ENCODE measurements around the gene FAM234A.

FAM234A gene

DNA sequence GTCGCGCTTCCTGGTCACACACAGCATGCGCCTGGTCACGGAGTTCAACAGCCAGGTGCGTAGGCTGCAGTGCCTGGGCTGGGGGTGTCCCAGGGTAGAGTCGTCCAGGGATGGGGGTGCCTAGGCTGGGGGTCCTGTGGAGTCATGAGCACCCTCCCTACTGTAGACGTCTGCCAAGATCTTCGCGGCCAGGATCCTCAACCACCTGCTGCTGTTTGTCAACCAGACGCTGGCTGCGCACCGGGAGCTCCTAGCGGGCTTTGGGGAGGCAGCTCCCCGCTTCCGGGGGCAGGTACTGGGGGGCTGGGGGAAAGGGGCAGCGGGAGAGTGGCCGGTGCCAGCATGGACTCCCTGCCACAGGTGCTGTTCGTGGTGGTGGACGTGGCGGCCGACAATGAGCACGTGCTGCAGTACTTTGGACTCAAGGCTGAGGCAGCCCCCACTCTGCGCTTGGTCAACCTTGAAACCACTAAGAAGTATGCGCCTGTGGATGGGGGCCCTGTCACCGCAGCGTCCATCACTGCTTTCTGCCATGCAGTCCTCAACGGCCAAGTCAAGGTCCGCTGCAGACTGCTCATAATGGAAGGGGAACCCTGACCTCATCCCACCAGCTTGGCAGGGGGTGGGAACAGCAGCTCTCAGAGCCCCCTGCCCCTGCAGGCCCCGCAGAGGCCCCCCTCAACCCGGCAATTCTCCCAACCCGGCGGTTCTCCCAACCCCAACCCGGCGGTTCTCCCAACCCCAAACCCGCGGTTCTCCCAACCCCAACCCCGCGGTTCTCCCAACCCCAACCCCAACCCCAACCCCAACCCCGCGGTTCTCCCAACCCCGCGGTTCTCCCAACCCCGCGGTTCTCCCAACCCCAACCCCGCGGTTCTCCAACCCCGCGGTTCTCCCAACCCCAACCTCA, 50.8 kb downstream of the FAM234A start:
- no peak overlapping the region for H3K9ac ChIP-seq (ENCODE audit: low read depth in 1 of 2, low read length in 2 of 2)
- no peaks in the 10 kb centered on the region for H3K9me3 ChIP-seq (ENCODE audit: control insufficient read depth in 1 of 2, low read length in 2 of 2)
- peaks cover 5 to 6% of the 10 kb centered on the region in 2 donors for H3K27me3 ChIP-seq (ENCODE audit: control insufficient read depth in 1 of 2, insufficient read depth in 2 of 2, low read length in 2 of 2)
- H3K27ac ChIP-seq (ENCODE audit: low read depth, low read length): no peak overlapping the region
- peaks cover 0 to 21% of the 10 kb centered on the region in 2 donors for H3K36me3 ChIP-seq (ENCODE audit: control insufficient read depth in 1 of 2, insufficient read depth in 2 of 2, low read length in 2 of 2)
- no peaks in the 10 kb centered on the region for H3K4me1 ChIP-seq (ENCODE audit: control insufficient read depth in 1 of 2, insufficient read depth in 2 of 2, low read length in 2 of 2)
- no peak overlapping the region for H3K4me3 ChIP-seq (ENCODE audit: low read depth in 1 of 2, low read length in 2 of 2)

DNA sequence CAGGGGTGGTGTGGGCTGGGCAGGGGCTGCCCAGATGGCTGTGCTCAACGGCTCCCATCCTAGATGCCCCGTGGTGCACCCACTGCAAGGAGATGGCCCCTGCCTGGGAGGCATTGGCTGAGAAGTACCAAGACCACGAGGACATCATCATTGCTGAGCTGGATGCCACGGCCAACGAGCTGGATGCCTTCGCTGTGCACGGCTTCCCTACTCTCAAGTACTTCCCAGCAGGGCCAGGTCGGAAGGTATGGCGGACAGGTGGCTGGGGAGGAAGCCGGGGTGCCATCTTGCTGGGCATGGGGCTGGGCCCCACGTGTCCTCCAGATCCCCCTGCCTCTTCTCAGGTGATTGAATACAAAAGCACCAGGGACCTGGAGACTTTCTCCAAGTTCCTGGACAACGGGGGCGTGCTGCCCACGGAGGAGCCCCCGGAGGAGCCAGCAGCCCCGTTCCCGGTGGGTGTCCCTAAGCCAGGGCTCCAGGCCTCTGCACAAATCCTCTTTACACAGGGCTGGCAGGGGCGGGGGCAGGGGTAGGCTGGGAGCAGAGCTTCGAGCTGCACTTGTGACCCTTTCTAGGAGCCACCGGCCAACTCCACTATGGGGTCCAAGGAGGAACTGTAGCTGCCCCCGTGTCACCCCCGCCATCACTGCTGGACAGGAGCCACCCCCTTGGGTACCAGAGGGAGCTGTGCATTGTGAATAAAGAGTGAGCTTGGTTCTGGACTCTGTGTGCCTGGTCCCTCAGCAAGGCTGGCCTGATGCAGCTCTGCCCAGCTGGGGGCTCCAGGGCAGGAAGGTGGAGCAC, 52.1 kb downstream of the FAM234A start:
- Histone ChIP-seq H3K27ac (ENCODE audit: low read depth, low read length) (no peak overlapping the region), H3K27me3 (ENCODE audit: control insufficient read depth in 1 of 2, insufficient read depth in 2 of 2, low read length in 2 of 2) (peaks cover 0 to 5% of the 10 kb centered on the region in 2 donors), H3K9me3 (ENCODE audit: control insufficient read depth in 1 of 2, low read length in 2 of 2) (no peaks in the 10 kb centered on the region), H3K36me3 (ENCODE audit: control insufficient read depth in 1 of 2, insufficient read depth in 2 of 2, low read length in 2 of 2) (peaks cover 5 to 34% of the 10 kb centered on the region in 2 donors), H3K4me3 (ENCODE audit: low read depth in 1 of 2, low read length in 2 of 2) (no peak overlapping the region), H3K4me1 (ENCODE audit: control insufficient read depth in 1 of 2, insufficient read depth in 2 of 2, low read length in 2 of 2) (no peaks in the 10 kb centered on the region), H3K9ac (ENCODE audit: low read depth in 1 of 2, low read length in 2 of 2) (no peak overlapping the region)

DNA sequence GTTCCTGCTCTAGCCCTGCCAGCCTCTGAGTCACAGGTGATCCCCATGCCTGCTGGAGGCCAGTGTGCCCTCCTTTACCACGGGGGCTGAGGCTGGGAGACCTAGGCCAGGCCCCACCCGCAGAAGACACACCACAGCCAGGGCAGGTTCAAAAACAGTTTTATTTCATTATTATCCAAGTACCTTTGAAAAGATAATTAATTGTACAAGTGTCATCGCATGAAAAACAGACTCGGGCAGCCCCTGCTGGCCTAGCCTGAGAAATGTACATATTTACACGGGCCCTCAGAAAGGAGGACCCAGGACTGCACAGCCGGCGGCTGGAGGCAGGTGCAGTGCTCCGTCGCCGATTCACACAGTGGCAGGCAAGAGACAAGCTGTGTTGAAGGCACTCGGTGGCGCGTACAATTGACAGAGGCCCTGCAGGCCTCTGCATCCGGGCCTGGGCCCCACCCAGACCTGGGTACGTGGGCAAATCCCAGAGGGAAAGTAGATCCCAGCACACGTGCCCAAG, 52.7 kb downstream of the FAM234A start:
- Histone ChIP-seq H3K9ac (ENCODE audit: low read depth in 1 of 2, low read length in 2 of 2) (no peak overlapping the region), H3K9me3 (ENCODE audit: control insufficient read depth in 1 of 2, low read length in 2 of 2) (no peaks in the 10 kb centered on the region), H3K27ac (ENCODE audit: low read depth, low read length) (no peak overlapping the region), H3K4me3 (ENCODE audit: low read depth in 1 of 2, low read length in 2 of 2) (no peak overlapping the region), H3K27me3 (ENCODE audit: control insufficient read depth in 1 of 2, insufficient read depth in 2 of 2, low read length in 2 of 2) (no peaks in the 10 kb centered on the region), H3K36me3 (ENCODE audit: control insufficient read depth in 1 of 2, insufficient read depth in 2 of 2, low read length in 2 of 2) (peaks cover 5 to 40% of the 10 kb centered on the region in 2 donors), H3K4me1 (ENCODE audit: control insufficient read depth in 1 of 2, insufficient read depth in 2 of 2, low read length in 2 of 2) (no peaks in the 10 kb centered on the region)

DNA sequence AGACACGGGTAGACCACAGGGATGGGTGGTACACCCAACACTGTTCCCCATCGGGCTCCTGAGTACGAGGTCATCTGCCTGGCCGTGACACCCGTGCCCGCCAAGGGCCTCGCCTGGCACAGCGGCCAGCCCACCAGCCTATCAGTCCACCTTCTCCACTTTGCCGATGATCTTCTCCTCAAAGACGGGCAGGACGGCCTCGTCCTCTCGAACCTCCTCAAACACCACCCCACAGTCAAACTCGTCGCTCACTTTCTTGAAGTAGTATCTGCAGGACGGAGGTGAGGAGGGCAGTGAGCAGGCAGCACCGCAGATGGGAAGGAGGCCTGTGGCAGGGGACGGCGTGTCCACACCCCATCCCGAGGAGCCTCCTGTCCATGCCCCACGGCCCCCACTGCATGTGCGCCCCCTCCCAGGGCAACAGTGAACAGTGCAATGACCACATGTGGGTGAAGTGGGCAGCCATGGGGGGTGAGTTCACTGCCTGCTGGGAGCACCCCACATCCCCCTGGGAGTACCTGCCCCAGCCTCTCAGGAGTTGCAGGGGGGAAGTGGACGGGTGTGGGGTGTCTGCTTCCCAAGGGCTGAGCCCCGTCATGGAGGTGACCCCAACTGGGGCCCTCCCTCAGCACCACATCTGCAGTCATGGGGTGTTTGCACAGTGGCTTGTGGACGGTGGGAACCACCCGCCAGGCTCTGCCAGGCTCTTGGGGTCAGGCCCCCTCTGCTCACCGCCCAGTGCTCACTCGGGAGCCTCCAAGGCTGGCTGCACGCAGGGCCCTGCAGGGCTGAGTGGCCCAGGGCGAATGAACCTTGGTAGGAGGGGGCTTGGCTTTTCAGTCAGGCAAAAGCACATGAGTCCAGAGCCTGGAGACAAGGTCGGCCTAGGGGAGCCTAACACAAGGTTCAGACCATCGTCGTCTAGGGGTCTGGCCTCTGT, 53.6 kb downstream of the FAM234A start:
- H3K4me3 ChIP-seq (ENCODE audit: low read depth in 1 of 2, low read length in 2 of 2): no peak overlapping the region
- H3K4me1 ChIP-seq (ENCODE audit: control insufficient read depth in 1 of 2, insufficient read depth in 2 of 2, low read length in 2 of 2): no peaks in the 10 kb centered on the region
- H3K27me3 ChIP-seq (ENCODE audit: control insufficient read depth in 1 of 2, insufficient read depth in 2 of 2, low read length in 2 of 2): no peaks in the 10 kb centered on the region
- H3K36me3 ChIP-seq (ENCODE audit: control insufficient read depth in 1 of 2, insufficient read depth in 2 of 2, low read length in 2 of 2): peaks cover 5 to 49% of the 10 kb centered on the region in 2 donors
- H3K27ac ChIP-seq (ENCODE audit: low read depth, low read length): no peak overlapping the region
- no peak overlapping the region for H3K9ac ChIP-seq (ENCODE audit: low read depth in 1 of 2, low read length in 2 of 2)
- no peaks in the 10 kb centered on the region for H3K9me3 ChIP-seq (ENCODE audit: control insufficient read depth in 1 of 2, low read length in 2 of 2)

DNA sequence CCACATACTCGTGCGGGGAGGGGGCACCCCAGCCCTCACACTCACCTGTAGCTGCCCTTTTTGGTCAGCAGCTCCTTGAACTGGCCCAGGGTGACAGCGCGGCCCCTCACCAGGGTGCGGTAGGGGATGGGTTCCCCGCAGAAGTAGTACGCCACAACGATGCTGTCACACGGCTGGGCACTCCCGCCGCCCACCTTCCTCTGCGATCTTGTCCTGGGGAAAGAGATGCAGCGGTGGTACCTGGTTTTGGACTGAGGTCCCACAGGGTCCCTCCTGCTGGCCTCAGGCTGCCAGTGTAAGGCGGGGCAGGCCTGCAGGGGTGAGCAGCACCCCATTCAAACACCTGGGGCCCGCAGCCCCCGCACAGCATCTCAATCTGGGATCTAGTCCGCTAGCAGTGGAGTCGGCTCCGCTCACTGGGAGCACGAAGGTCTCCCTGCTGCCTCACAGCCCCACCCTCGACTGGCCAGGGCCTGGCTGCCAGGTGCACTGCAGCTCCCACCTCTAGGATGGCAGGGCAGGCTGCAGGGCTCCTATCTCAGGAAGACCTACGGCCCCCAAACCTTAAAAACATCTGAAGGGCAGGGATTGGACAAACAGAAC, 54.9 kb downstream of the FAM234A start:
- Histone ChIP-seq H3K36me3 (ENCODE audit: control insufficient read depth in 1 of 2, insufficient read depth in 2 of 2, low read length in 2 of 2) (peaks cover 5 to 57% of the 10 kb centered on the region in 2 donors), H3K27me3 (ENCODE audit: control insufficient read depth in 1 of 2, insufficient read depth in 2 of 2, low read length in 2 of 2) (no peaks in the 10 kb centered on the region), H3K4me1 (ENCODE audit: control insufficient read depth in 1 of 2, insufficient read depth in 2 of 2, low read length in 2 of 2) (no peaks in the 10 kb centered on the region), H3K4me3 (ENCODE audit: low read depth in 1 of 2, low read length in 2 of 2) (no peak overlapping the region), H3K27ac (ENCODE audit: low read depth, low read length) (no peak overlapping the region), H3K9me3 (ENCODE audit: control insufficient read depth in 1 of 2, low read length in 2 of 2) (no peaks in the 10 kb centered on the region), H3K9ac (ENCODE audit: low read depth in 1 of 2, low read length in 2 of 2) (no peak overlapping the region)

DNA sequence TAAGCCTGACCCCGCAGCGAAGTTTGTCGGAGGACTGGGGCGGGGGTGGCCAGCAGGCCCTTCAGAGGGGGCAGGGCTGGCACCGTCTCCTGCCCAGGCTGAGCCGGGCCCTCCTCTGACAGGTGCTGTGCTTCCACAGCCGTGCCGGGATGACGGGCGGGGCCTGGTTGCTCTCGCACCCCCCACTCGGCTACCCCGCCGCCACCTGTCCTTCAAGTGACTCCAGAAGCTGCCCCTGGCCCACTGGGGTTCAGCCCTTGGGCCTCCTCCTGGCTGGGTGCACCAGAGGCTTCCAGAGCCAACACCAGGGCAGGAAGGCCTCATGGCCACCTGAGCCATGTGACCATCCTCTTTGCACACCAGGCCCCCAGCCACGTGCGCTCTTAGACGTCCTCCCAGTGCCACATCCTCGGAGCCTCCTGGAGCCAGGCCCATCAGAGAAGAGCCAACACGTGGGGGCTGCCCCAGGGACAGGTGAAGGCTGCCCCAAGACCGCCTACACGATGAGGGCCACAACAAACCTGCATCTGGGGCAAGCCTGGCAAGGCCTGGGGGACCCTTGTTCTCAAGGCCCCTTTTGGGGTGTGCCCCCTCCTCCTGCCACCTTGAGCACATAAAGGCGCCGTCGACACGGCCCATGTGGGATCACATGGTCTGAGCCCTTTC, 55.5 kb downstream of the FAM234A start:
- no peaks in the 10 kb centered on the region for H3K4me1 ChIP-seq (ENCODE audit: control insufficient read depth in 1 of 2, insufficient read depth in 2 of 2, low read length in 2 of 2)

DNA sequence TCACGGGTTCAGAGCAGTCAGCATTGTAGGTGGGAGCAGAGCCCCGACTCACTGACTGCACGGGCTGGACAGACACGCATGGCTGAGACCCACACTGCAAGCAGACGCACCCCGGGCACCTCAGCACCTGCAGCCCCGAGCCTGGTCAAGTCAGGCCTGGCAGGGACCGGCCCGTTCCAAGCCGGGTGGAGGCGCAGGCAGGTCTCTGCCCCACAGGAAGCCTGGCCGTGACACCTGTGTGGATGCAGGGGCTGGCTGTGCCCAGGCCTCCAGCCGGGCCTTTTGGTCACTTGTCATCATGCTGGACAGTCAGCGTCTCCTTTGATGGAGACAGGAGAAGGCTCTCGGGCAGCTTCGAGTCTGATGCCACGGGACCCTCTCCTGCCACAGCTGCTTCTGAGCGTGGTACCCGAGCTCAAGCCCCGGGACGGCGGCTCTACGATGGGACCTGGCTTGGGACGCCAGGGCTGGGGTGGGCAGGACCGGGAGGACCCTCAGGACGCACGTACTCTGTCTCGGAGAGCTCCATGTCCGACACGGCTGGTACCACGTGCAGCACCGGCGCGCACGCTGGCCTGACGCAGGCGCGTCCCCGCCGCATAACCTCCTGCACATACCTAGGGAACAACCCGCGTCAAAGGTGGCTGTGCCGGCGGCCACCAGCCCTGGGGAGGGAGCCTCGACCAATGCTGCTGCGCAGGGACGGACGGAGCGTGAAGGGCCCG, 56.2 kb downstream of the FAM234A start:
- H3K4me3 ChIP-seq (ENCODE audit: low read depth in 1 of 2, low read length in 2 of 2): no peak overlapping the region
- H3K9ac ChIP-seq (ENCODE audit: low read depth in 1 of 2, low read length in 2 of 2): no peak overlapping the region

More for the DNA sequence above, 55.5 kb downstream of the FAM234A start:
- no peak overlapping the region for H3K27ac ChIP-seq (ENCODE audit: low read depth, low read length)
- H3K9ac ChIP-seq (ENCODE audit: low read depth in 1 of 2, low read length in 2 of 2): no peak overlapping the region
- H3K27me3 ChIP-seq (ENCODE audit: control insufficient read depth in 1 of 2, insufficient read depth in 2 of 2, low read length in 2 of 2): no peaks in the 10 kb centered on the region
- no peaks in the 10 kb centered on the region for H3K9me3 ChIP-seq (ENCODE audit: control insufficient read depth in 1 of 2, low read length in 2 of 2)
- H3K36me3 ChIP-seq (ENCODE audit: control insufficient read depth in 1 of 2, insufficient read depth in 2 of 2, low read length in 2 of 2): peaks cover 5 to 57% of the 10 kb centered on the region in 2 donors
- H3K4me3 ChIP-seq (ENCODE audit: low read depth in 1 of 2, low read length in 2 of 2): no peak overlapping the region

DNA sequence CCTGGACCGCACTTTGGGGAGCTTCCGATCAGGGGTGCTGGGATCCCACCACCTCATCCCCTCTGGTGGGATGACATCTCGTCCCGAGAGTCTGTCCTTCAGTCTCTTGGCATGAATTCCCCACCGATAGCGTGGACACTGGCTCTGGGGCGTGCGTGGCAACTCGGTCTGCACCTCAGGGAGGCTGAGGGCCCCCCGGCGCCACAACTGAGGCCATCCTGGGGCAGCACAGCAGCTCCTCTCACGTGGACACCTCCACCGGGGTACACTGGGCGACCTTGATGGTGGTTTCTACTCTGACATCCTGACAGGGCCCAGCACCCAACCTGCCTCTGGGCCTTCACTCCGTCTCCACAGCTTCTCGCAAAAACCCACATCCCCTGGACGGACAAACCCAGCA, 56.9 kb downstream of the FAM234A start:
- H3K9ac ChIP-seq (ENCODE audit: low read depth in 1 of 2, low read length in 2 of 2): no peak overlapping the region
- no peak overlapping the region for H3K27ac ChIP-seq (ENCODE audit: low read depth, low read length)
- no peaks in the 10 kb centered on the region for H3K9me3 ChIP-seq (ENCODE audit: control insufficient read depth in 1 of 2, low read length in 2 of 2)
- H3K27me3 ChIP-seq (ENCODE audit: control insufficient read depth in 1 of 2, insufficient read depth in 2 of 2, low read length in 2 of 2): no peaks in the 10 kb centered on the region
- H3K4me1 ChIP-seq (ENCODE audit: control insufficient read depth in 1 of 2, insufficient read depth in 2 of 2, low read length in 2 of 2): no peaks in the 10 kb centered on the region
- peaks cover 5 to 56% of the 10 kb centered on the region in 2 donors for H3K36me3 ChIP-seq (ENCODE audit: control insufficient read depth in 1 of 2, insufficient read depth in 2 of 2, low read length in 2 of 2)
- H3K4me3 ChIP-seq (ENCODE audit: low read depth in 1 of 2, low read length in 2 of 2): no peak overlapping the region

More for the DNA sequence above, 56.2 kb downstream of the FAM234A start:
- Histone ChIP-seq H3K36me3 (ENCODE audit: control insufficient read depth in 1 of 2, insufficient read depth in 2 of 2, low read length in 2 of 2) (peaks cover 5 to 57% of the 10 kb centered on the region in 2 donors), H3K9me3 (ENCODE audit: control insufficient read depth in 1 of 2, low read length in 2 of 2) (no peaks in the 10 kb centered on the region), H3K4me1 (ENCODE audit: control insufficient read depth in 1 of 2, insufficient read depth in 2 of 2, low read length in 2 of 2) (no peaks in the 10 kb centered on the region), H3K27me3 (ENCODE audit: control insufficient read depth in 1 of 2, insufficient read depth in 2 of 2, low read length in 2 of 2) (no peaks in the 10 kb centered on the region), H3K27ac (ENCODE audit: low read depth, low read length) (no peak overlapping the region)
